Fibroblast of lung (primary cell): ENCODE data around the gene GPC3.

Experiments used
- EZH2 ChIP-seq: IDR thresholded peaks from 2 replicates; pipeline ENCODE4 v1.5.1; 2012; ENCODE audit warnings: low read length, control low read depth, mild to moderate bottlenecking; ENCODE audit errors: missing control alignments
- TF ChIP-seq, protein P1 (sequence below), 2 donors: IDR thresholded peaks in 1 of 2; conservative IDR thresholded peaks in 1 of 2; 1 replicate in 1 of 2; 2 replicates in 1 of 2; pipeline ENCODE4 v1.5.1; 2011 to 2012; ENCODE audit warnings: low read length in 2 of 2, control low read depth in 1 of 2, inconsistent platforms in 1 of 2, low read depth in 1 of 2, mild to moderate bottlenecking in 1 of 2

DNA sequence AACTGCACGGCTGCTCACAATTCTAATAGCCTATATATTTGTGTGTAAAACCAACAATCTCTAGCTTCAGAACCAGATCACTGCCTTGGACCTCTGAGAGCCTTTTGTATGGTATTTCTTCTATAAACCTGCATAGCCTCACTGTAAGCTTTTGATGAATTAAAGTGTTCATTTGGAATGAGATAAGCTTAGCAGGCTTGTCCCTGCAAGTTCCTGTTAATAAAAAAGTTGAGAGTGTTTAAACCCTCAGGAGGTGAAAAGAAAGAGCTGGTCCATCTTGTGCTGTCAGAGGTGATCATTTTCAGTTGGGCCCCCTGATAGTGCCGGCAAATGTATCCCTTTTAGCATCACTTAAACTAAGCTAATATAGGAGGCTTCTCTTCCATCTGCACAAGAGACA, 191.8 kb downstream of the GPC3 start:
- no peak for TF ChIP-seq EZH2
- TF ChIP-seq, protein P1, sequence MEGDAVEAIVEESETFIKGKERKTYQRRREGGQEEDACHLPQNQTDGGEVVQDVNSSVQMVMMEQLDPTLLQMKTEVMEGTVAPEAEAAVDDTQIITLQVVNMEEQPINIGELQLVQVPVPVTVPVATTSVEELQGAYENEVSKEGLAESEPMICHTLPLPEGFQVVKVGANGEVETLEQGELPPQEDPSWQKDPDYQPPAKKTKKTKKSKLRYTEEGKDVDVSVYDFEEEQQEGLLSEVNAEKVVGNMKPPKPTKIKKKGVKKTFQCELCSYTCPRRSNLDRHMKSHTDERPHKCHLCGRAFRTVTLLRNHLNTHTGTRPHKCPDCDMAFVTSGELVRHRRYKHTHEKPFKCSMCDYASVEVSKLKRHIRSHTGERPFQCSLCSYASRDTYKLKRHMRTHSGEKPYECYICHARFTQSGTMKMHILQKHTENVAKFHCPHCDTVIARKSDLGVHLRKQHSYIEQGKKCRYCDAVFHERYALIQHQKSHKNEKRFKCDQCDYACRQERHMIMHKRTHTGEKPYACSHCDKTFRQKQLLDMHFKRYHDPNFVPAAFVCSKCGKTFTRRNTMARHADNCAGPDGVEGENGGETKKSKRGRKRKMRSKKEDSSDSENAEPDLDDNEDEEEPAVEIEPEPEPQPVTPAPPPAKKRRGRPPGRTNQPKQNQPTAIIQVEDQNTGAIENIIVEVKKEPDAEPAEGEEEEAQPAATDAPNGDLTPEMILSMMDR (conservative IDR thresholded peaks at IDR 0.05 in 1 of 2, IDR thresholded peaks at IDR 0.05 in 1 of 2; ENCODE audit: low read depth in 1 of 2, low read length in 2 of 2), result no peak
